Activated CD4-positive, alpha-beta T cell treated with anti-CD3 and anti-CD28 coated beads, Interleukin-2, amount 50 U/mL, for 48 hours (primary cell): ENCODE data around the gene ATN1.
A peak's percentile ranks its signal among the peaks of the same experiment; 100 is the strongest.

Experiments used
- DNase-seq, 2 experiments: peaks; one replicate each; pipeline ENCODE4 v3.0.0-alpha.2; 2020

ATN1 gene

GRCh38 chr12:6946033-6946919, 18.5 kb downstream of the ATN1 start:
- DNase-seq, result peak; percentile 81 to 86

- no peak for DNase-seq
Measured at GRCh38 chr12:6946920-6947374, 19.2 kb downstream of the ATN1 start.

GRCh38 chr12:6947615-6948014, 19.9 kb downstream of the ATN1 start:
- no peak for DNase-seq

- peak in 1 of 2 experiments; percentile 45 for DNase-seq
Measured at GRCh38 chr12:6948873-6949594, 21.3 kb downstream of the ATN1 start.

- DNase-seq, result peak in 1 of 2 experiments; percentile 58
Measured at GRCh38 chr12:6950401-6950801, 22.6 kb downstream of the ATN1 start.

GRCh38 chr12:6950811-6951540, 23.2 kb downstream of the ATN1 start, which contains the start of gene PTPN6:
Gene PTPN6 (plus strand): TSS chr12:6951356. CDS start chr12:6951513, 157 bp downstream.
- DNase-seq, result peak; percentile 68 to 75

- peak in 1 of 2 experiments; percentile 44 for DNase-seq
Measured at GRCh38 chr12:6951551-6952120, 23.9 kb downstream of the ATN1 start.

- peak in 1 of 2 experiments; percentile 53 for DNase-seq
Measured at GRCh38 chr12:6952121-6952862, 24.5 kb downstream of the ATN1 start.

GRCh38 chr12:6952863-6953441, 25.2 kb downstream of the ATN1 start:
- no peak for DNase-seq

GRCh38 chr12:6953442-6954315, 25.9 kb downstream of the ATN1 start:
- peak; percentile 82 to 87 for DNase-seq

GRCh38 chr12:6954316-6955107, 26.8 kb downstream of the ATN1 start:
- no peak for DNase-seq

- no peak for DNase-seq
Measured at GRCh38 chr12:6955108-6956020, 27.6 kb downstream of the ATN1 start.

GRCh38 chr12:6956021-6956727, 28.4 kb downstream of the ATN1 start:
- peak in 1 of 2 experiments; percentile 35 for DNase-seq

- peak in 1 of 2 experiments; percentile 43 for DNase-seq
Measured at GRCh38 chr12:6957151-6957701, 29.5 kb downstream of the ATN1 start.

GRCh38 chr12:6957741-6958608, 30.2 kb downstream of the ATN1 start:
- peak in 1 of 2 experiments; percentile 41 for DNase-seq

GRCh38 chr12:6958609-6959057, 30.9 kb downstream of the ATN1 start:
- DNase-seq, result peak in 1 of 2 experiments; percentile 37
